ENCODE data around the gene C1QA. TPM values are rescaled to one million over a fixed set of nuclear protein-coding genes. Genes with fewer than 3 reads are reported as not detected.

Gene C1QA
- polyA plus RNA-seq, 1 donor = 91.7 TPM

- H3K36me3 ChIP-seq (ENCODE audit: control insufficient read depth, insufficient read depth, low read length) = no peaks in the 10 kb centered on the region
- no peak for DNase-seq
- H3K9me3 ChIP-seq (ENCODE audit: control insufficient read depth, low read depth, low read length) = no peaks in the 10 kb centered on the region
- H3K27ac ChIP-seq (ENCODE audit: low read length) = no peak overlapping the region
- no peak overlapping the region for H3K4me3 ChIP-seq (ENCODE audit: low read length)
- no peaks in the 10 kb centered on the region for H3K4me1 ChIP-seq (ENCODE audit: control insufficient read depth, insufficient read depth, low read length)
- peaks cover 36% of the 10 kb centered on the region for H3K27me3 ChIP-seq (ENCODE audit: control insufficient read depth, insufficient read depth, low read length)
- no CpG with 5 or more reads among the region's 9 CpGs for WGBS (ENCODE audit: insufficient coverage, low lambda C conversion rate)
Observed at GRCh38 chr1:22625262-22625925, 11.0 kb upstream of the C1QA start.

- H3K4me3 ChIP-seq (ENCODE audit: low read length) = no peak overlapping the region
- no peaks in the 10 kb centered on the region for H3K36me3 ChIP-seq (ENCODE audit: control insufficient read depth, insufficient read depth, low read length)
- no peaks in the 10 kb centered on the region for H3K4me1 ChIP-seq (ENCODE audit: control insufficient read depth, insufficient read depth, low read length)
- H3K27ac ChIP-seq (ENCODE audit: low read length) = no peak overlapping the region
- peaks cover 36% of the 10 kb centered on the region for H3K27me3 ChIP-seq (ENCODE audit: control insufficient read depth, insufficient read depth, low read length)
- no peaks in the 10 kb centered on the region for H3K9me3 ChIP-seq (ENCODE audit: control insufficient read depth, low read depth, low read length)
- DNase-seq = no peak
- WGBS (ENCODE audit: insufficient coverage, low lambda C conversion rate) = no CpG with 5 or more reads among the region's 20 CpGs
Observed at GRCh38 chr1:22626237-22627157, 9.9 kb upstream of the C1QA start.

DNA sequence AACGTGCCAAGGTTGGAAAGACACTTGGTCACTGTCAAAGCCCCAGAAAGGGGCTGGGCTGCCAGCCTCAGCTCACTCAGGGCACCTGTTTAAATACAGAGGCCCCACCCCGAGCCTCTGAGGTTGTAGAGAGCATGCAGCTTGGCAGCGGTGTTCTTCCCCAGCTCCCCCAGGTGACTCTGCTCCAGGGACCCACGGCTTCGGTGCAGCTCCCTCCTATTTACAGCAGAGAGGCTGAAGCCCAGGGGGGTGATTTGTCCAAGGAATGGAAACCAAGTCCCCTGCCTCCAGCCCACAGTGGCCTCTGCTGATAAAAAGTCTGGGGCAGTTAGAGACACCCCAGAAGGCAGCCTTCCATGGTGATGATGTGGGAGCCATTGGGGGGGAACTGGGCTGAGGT lies 9.1 kb upstream of the C1QA start:
- H3K4me1 ChIP-seq (ENCODE audit: control insufficient read depth, insufficient read depth, low read length) = no peaks in the 10 kb centered on the region
- no peaks in the 10 kb centered on the region for H3K36me3 ChIP-seq (ENCODE audit: control insufficient read depth, insufficient read depth, low read length)
- no CpG with 5 or more reads among the region's 5 CpGs for WGBS (ENCODE audit: insufficient coverage, low lambda C conversion rate)
- peaks cover 32% of the 10 kb centered on the region for H3K27me3 ChIP-seq (ENCODE audit: control insufficient read depth, insufficient read depth, low read length)
- no peaks in the 10 kb centered on the region for H3K9me3 ChIP-seq (ENCODE audit: control insufficient read depth, low read depth, low read length)
- DNase-seq = no peak
- H3K27ac ChIP-seq (ENCODE audit: low read length) = no peak overlapping the region
- no peak overlapping the region for H3K4me3 ChIP-seq (ENCODE audit: low read length)

DNA sequence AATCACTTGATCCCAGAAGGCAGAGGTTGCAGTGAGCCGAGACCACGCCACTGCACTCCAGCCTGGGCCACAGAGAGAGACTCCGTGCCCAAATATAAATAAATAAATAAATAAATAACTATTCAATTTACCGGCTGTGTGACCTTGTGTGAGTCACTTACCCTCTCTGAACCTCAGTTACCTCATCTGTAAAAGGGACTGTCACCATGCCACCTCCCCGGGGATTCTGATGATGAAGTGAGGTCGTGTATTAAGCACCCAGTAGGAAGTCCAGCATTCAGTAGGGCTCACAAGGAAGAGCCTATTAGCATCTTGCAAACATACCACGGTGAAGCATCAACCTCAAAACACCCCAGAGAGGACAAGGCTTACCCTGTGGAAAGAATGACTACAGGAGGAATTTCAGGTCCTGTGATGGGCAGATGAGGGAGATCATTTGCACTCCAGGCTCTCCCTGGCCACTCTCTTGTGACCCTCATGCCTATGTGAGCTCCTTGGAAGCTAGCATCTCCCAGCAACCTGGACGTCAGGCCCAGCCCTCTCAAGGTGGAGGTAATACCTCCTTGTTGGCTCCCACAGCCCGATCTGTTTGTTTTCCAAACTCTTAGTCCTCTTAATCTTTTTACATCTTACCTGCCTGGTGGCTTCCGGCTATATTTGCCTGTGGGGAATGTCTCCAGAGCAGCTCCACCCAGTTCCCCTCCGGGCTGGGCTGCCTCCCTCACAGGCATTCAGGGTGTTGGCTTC lies 7.6 kb upstream of the C1QA start:
- no peaks in the 10 kb centered on the region for H3K36me3 ChIP-seq (ENCODE audit: control insufficient read depth, insufficient read depth, low read length)
- peaks cover 32% of the 10 kb centered on the region for H3K27me3 ChIP-seq (ENCODE audit: control insufficient read depth, insufficient read depth, low read length)
- no peak overlapping the region for H3K4me3 ChIP-seq (ENCODE audit: low read length)
- H3K27ac ChIP-seq (ENCODE audit: low read length) = no peak overlapping the region
- DNase-seq = no peak
- H3K9me3 ChIP-seq (ENCODE audit: control insufficient read depth, low read depth, low read length) = no peaks in the 10 kb centered on the region
- H3K4me1 ChIP-seq (ENCODE audit: control insufficient read depth, insufficient read depth, low read length) = no peaks in the 10 kb centered on the region
- 20% methylated on average over 1 of the region's 11 CpGs for WGBS (ENCODE audit: insufficient coverage, low lambda C conversion rate)

GRCh38 chr1:22629886-22630285 lies 6.5 kb upstream of the C1QA start:
- DNase-seq = no peak
- H3K9me3 ChIP-seq (ENCODE audit: control insufficient read depth, low read depth, low read length) = no peaks in the 10 kb centered on the region
- 29% methylated on average over 1 of the region's 2 CpGs for WGBS (ENCODE audit: insufficient coverage, low lambda C conversion rate)
- no peaks in the 10 kb centered on the region for H3K4me1 ChIP-seq (ENCODE audit: control insufficient read depth, insufficient read depth, low read length)
- H3K4me3 ChIP-seq (ENCODE audit: low read length) = no peak overlapping the region
- H3K36me3 ChIP-seq (ENCODE audit: control insufficient read depth, insufficient read depth, low read length) = no peaks in the 10 kb centered on the region
- no peak overlapping the region for H3K27ac ChIP-seq (ENCODE audit: low read length)
- H3K27me3 ChIP-seq (ENCODE audit: control insufficient read depth, insufficient read depth, low read length) = peaks cover 29% of the 10 kb centered on the region

DNA sequence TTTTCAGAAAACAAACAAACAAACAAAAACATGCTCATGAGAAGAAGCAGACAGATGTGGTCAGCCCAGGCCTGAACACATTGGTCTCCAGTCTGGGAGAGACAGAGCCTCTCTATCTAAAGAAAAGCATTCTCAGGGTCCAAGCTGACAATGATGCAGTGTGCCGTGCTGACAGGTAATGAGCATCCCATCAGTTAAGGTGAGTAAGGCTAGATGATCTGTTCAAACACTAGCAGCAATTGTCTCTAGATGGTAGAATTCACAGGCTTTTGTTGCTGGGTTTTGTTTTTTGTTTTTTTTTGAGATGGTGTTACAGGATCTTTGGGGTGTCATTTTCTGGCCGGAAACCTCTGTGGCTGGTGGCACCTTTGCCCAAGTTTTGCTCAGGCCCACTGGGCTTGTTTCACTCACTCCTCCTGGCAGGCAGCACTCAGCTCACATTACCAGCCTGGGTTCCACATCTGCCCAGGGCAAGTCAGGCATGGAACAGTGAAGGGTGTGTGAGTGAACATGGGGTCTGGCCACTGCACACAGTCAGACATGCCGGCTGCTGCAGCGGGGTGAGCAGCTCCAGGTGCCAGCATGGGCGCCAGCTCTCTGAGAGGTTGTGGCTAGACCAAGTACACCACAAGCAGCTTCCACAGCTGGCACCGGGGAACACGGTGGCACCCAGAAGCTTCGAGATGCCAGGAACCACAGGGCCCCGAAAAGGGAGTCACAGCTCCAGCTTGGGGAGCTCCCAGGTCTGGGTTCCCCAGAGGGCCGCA lies 2.5 kb upstream of the C1QA start:
- WGBS (ENCODE audit: insufficient coverage, low lambda C conversion rate) = no CpG with 5 or more reads among the region's 10 CpGs
- H3K9me3 ChIP-seq (ENCODE audit: control insufficient read depth, low read depth, low read length) = no peaks in the 10 kb centered on the region
- no peak overlapping the region for H3K4me3 ChIP-seq (ENCODE audit: low read length)
- no peaks in the 10 kb centered on the region for H3K4me1 ChIP-seq (ENCODE audit: control insufficient read depth, insufficient read depth, low read length)
- H3K36me3 ChIP-seq (ENCODE audit: control insufficient read depth, insufficient read depth, low read length) = no peaks in the 10 kb centered on the region
- no peak overlapping the region for H3K27ac ChIP-seq (ENCODE audit: low read length)
- peaks cover 7% of the 10 kb centered on the region for H3K27me3 ChIP-seq (ENCODE audit: control insufficient read depth, insufficient read depth, low read length)
- DNase-seq = no peak

GRCh38 chr1:22635436-22635835 lies 992 bp upstream of the C1QA start:
- Histone ChIP-seq H3K27me3 (ENCODE audit: control insufficient read depth, insufficient read depth, low read length) (peaks cover 3% of the 10 kb centered on the region), H3K27ac (ENCODE audit: low read length) (no peak overlapping the region)

GRCh38 chr1:22636927-22637326 lies 499 bp downstream of the C1QA start:
- Histone ChIP-seq H3K4me3 (ENCODE audit: low read length) (peak overlapping the region; percentile 23), H3K4me1 (ENCODE audit: control insufficient read depth, insufficient read depth, low read length) (no peaks in the 10 kb centered on the region), H3K27me3 (ENCODE audit: control insufficient read depth, insufficient read depth, low read length) (peaks cover 7% of the 10 kb centered on the region), H3K27ac (ENCODE audit: low read length) (no peak overlapping the region), H3K36me3 (ENCODE audit: control insufficient read depth, insufficient read depth, low read length) (no peaks in the 10 kb centered on the region), H3K9me3 (ENCODE audit: control insufficient read depth, low read depth, low read length) (no peaks in the 10 kb centered on the region)
- no peak for DNase-seq
- WGBS (ENCODE audit: insufficient coverage, low lambda C conversion rate) = no CpG with 5 or more reads among the region's 6 CpGs

More at GRCh38 chr1:22635436-22635835, 992 bp upstream of the C1QA start:
- Histone ChIP-seq H3K36me3 (ENCODE audit: control insufficient read depth, insufficient read depth, low read length) (no peaks in the 10 kb centered on the region), H3K9me3 (ENCODE audit: control insufficient read depth, low read depth, low read length) (no peaks in the 10 kb centered on the region), H3K4me3 (ENCODE audit: low read length) (no peak overlapping the region), H3K4me1 (ENCODE audit: control insufficient read depth, insufficient read depth, low read length) (no peaks in the 10 kb centered on the region)
- no CpG with 5 or more reads among the region's 7 CpGs for WGBS (ENCODE audit: insufficient coverage, low lambda C conversion rate)
- DNase-seq = no peak

GRCh38 chr1:22637907-22638445 lies 1.5 kb downstream of the C1QA start:
- no peaks in the 10 kb centered on the region for H3K36me3 ChIP-seq (ENCODE audit: control insufficient read depth, insufficient read depth, low read length)
- WGBS (ENCODE audit: insufficient coverage, low lambda C conversion rate) = no CpG with 5 or more reads among the region's 3 CpGs
- H3K27me3 ChIP-seq (ENCODE audit: control insufficient read depth, insufficient read depth, low read length) = peaks cover 7% of the 10 kb centered on the region
- H3K4me3 ChIP-seq (ENCODE audit: low read length) = no peak overlapping the region
- no peak overlapping the region for H3K27ac ChIP-seq (ENCODE audit: low read length)
- H3K9me3 ChIP-seq (ENCODE audit: control insufficient read depth, low read depth, low read length) = no peaks in the 10 kb centered on the region
- H3K4me1 ChIP-seq (ENCODE audit: control insufficient read depth, insufficient read depth, low read length) = no peaks in the 10 kb centered on the region
- no peak for DNase-seq
